Renal cortex interstitium (tissue), 11 donors: ENCODE measurements around the gene RNMT. TPM values are rescaled to one million over a fixed set of nuclear protein-coding genes. Genes with fewer than 3 reads are reported as not detected.

Experiments
- DNase-seq, 11 donors: peaks; one replicate each; pipeline ENCODE4 v3.0.0-alpha.2; 2013; ENCODE audit warnings: low read depth in 9 of 11, low spot score in 4 of 11; ENCODE audit errors: extremely low read depth in 1 of 11
- polyA plus RNA-seq, 3 donors: library from polyadenylated mRNA; unstranded; fragments of 120-200 nt; gene quantifications; one replicate each; pipeline ENCODE4 v1.2.1, GENCODE V29; 2013; ENCODE audit not compliant: insufficient read length in 3 of 3

Gene RNMT
- polyA plus RNA-seq, 3 donors = 51.9 to 62.4 (median 61.1) TPM

DNA sequence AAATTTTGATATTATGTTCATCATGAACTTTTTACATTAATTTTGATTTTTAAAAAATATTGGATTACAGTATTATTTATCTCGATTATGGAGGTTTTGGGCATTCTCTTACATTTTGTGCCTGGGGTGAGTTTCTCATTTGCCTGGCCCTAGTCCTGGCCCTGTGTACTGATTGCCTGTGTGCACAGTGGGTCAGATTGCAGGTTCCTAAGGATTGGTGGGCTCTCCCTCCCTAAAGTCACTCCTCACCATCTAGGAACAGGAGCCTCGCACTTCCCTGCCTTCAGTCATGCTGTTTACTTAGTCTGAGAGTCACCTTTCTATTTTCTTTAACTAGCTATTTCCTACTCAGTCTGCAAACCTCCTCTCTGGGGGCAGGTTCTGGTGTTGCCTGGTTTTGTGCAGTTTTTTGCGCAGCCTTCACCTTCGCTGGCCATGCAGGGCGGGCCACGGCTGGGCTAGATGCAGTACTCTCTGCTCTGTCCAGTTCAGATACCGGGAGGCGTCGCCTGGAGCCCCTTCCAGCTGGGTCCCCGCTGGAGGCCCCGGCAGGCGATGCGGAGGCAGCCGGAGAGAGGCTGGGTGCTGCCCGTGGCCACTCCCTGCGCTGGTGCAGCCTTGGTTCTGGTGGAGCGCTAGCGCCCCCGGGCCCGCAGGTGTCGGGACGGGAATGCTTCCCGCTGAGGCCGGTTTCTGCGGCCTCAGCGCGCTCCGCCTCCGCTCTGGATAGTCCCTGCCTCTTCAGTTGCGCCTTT, 74.2 kb downstream of the RNMT start:
- peak in 9 of 11 donors; percentile 34 to 61 (median 56) for DNase-seq

GRCh38 chr18:13801260-13801601, 74.8 kb downstream of the RNMT start:
- DNase-seq = peak in 1 of 11 donors; percentile 35

GRCh38 chr18:13804305-13804704, 77.8 kb downstream of the RNMT start:
- no peak for DNase-seq

GRCh38 chr18:13808294-13809042, 82.0 kb downstream of the RNMT start:
- no peak for DNase-seq

DNA sequence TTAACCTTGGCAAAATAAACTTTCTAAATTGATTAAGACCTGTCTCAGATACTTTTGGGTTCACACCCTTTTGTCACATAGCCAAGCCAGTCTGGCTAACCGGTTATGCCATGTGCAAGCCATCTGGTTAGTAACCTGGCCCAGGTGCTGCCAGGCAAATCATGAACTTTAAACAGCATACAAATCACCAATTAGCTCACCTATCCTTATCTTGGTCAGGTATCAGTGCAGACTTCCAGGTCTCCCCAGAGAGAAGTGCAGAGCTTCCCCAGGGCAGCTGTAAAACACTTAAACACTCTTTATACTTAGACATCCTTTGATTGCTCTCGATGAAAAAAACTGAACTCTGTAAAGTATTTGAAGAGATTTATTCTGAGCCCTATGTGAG, 82.6 kb downstream of the RNMT start:
- no peak for DNase-seq

DNA sequence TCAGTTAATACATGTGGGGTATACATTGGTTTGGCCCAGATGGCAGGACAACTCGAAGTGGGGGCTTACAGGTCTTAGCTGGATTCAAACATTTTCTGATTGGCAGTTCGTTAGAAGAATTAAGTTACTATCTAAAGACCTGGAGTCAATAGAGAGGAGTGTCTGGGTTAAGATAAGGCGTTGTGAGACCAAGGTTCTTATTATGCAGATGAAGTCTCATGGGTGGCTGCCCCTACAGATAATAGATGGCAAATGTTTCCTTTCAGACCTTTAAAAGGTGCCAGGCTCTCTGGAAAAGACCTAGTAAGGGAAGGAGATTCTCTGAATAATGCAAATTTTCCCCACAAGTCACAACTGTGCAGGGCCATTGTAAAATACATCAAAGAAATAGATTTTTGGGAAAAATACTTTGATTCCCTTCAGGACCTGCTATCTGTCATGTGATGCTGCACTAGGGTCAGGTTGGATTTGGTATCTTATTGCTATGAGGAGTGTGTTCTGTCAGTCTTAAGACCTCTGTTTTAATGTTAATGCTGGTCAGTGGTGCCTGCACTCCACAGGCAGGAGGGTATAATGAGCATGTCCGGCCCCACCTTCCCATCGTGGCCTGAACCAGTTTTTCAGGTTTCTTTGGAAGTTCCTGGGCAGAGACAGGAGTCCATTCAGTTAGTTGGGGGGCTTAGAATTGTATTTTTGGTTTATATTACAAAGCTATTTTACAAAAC, 83.2 kb downstream of the RNMT start:
- DNase-seq = peak in 2 of 11 donors; percentile 51 to 69

- no peak for DNase-seq
Measured at GRCh38 chr18:13810950-13811485, 84.5 kb downstream of the RNMT start.

DNA sequence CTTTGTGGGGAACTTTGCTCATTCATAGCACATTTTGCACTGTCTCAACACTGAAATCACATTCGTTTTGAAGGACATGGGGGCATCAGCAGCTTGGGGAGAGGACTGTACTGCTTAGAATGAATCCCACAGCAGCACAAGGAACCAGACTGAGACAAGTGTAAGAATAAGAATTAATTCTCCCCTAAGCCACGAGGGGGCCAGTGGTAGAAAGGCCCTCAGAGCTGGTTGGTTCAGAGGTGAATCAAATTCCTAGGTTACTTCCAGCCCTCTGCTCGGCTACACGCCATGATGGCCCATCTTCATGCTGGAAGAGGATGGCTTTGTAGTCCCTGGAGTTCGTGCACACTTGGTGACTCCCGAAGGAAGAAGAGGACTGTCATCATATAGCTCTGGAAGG, 85.5 kb downstream of the RNMT start:
- no peak for DNase-seq

DNA sequence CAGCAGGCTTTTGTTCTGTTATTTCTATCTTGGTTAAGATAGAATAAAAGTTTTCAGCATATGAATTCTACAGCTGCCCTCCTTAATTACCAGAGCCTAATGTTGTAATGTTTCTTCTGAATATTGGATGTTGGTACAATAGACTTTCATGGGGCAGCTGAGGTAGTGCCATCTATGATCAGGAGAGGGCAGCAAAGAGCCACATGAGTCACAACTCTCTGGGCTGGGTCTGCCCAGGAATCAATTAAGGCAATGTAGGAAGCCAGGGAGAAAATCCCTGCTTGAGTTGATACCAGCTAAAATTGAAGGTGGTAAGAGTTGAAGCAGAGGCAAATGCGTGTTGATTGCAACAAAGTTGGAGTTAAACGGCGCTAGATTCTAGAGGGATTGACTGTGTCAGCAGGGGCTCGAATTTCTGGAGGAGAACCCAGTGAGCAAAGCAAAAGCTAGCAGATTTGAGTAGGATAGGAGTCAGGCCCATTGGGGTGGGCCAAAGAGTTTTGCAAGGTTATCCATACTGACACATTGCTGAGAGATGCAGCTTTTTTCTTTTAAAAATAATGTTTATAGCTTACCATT, 86.9 kb downstream of the RNMT start:
- peak in 9 of 11 donors; percentile 29 to 70 (median 59) for DNase-seq

Other genes starting within 250 kb of the RNMT start
- 10 to 100 TPM; 19.6 to 21.8 (median 20.6) TPM for gene FAM210A, start 115 bp upstream of the RNMT start, polyA plus RNA-seq
- under 1 TPM in 2 of 3 donors, not detected in 1; 0.11 to 0.51 TPM for gene MC5R, start 97.5 kb downstream of the RNMT start, polyA plus RNA-seq
- gene MC2R, start 188.9 kb downstream of the RNMT start, polyA plus RNA-seq = not detected